Caco-2 (cell line): ENCODE results near the gene LAT. TPM values are rescaled to one million over a fixed set of nuclear protein-coding genes. Genes with fewer than 3 reads are reported as not detected.
"Not testable (repeated sequence)": the region's sequence is repeated elsewhere in the genome, so short reads cannot be mapped to it uniquely, and the experiment has no call there.

ENCODE experiments used
- BruUV-seq: library from RNA; stranded (reverse); fragments of 400-500 nt; replicated peaks from 2 replicates; lab custom pipeline; 2021; lab: Mats Ljungman, UMichigan
- CTCF ChIA-PET: fragments of 300-600 bp; sonication (Branson Sonifier 250); formaldehyde crosslinking; loops from one replicate; lab custom pipeline; 2022; ENCODE audit warnings: antibody characterized with exemption; lab: Charles Lee
- POLR2A ChIA-PET: fragments of 300-600 bp; sonication (Branson Sonifier 250); formaldehyde crosslinking; loops from one replicate; lab custom pipeline; 2022; ENCODE audit warnings: antibody characterized with exemption; lab: Charles Lee
- DNase-seq, 2 experiments: peaks; one replicate each; pipeline versions ENCODE4 v3.0.0 to v3.0.0-alpha.2; 2020 to 2022
- H3K27me3 ChIP-seq: replicated peaks from 2 replicates; pipeline ENCODE4 v1.6.0; 2011; ENCODE audit warnings: low read length; ENCODE audit not compliant: control insufficient read depth, insufficient read depth
- H3K36me3 ChIP-seq: 2 replicates; pipeline ENCODE4 v1.5.1; 2011; ENCODE audit warnings: low read length; ENCODE audit not compliant: control insufficient read depth, insufficient read depth
- H3K4me1 ChIP-seq: fragments of 250-450 bp; sonication (Bioruptor Pico); 2 replicates; pipeline ENCODE4 v1.5.1; 2020; ENCODE audit warnings: mild to moderate bottlenecking
- H3K4me3 ChIP-seq: 2 replicates; pipeline ENCODE4 v1.5.1; 2011; ENCODE audit warnings: low read depth, mild to moderate bottlenecking, control low read depth, low read length
- H3K9me3 ChIP-seq: fragments of 250-450 bp; sonication (Bioruptor Pico); 2 replicates; pipeline ENCODE4 v1.5.1; 2020; ENCODE audit warnings: mild to moderate bottlenecking, moderate library complexity
- H3K27ac Mint-ChIP-seq: one replicate; pipeline ENCODE4 v1.8.0; 2022; ENCODE audit warnings: mixed read lengths; ENCODE audit not compliant: unreplicated experiment
- H3K27me3 Mint-ChIP-seq: one replicate; pipeline ENCODE4 v1.8.0; 2022; ENCODE audit warnings: mixed read lengths; ENCODE audit not compliant: insufficient read depth, unreplicated experiment
- H3K36me3 Mint-ChIP-seq: one replicate; pipeline ENCODE4 v1.8.0; 2022; ENCODE audit warnings: mild to moderate bottlenecking, mixed read lengths; ENCODE audit not compliant: insufficient read depth, unreplicated experiment
- H3K4me1 Mint-ChIP-seq: one replicate; pipeline ENCODE4 v1.8.0; 2022; ENCODE audit warnings: low read depth, mixed read lengths; ENCODE audit not compliant: unreplicated experiment
- H3K4me3 Mint-ChIP-seq: one replicate; pipeline ENCODE4 v1.8.0; 2022; ENCODE audit warnings: mild to moderate bottlenecking, moderate library complexity, mixed read lengths; ENCODE audit not compliant: unreplicated experiment
- H3K9me3 Mint-ChIP-seq: one replicate; pipeline ENCODE4 v1.8.0; 2022; ENCODE audit warnings: mixed read lengths; ENCODE audit not compliant: unreplicated experiment
- intact Hi-C: fragments of 100-400 bp; cut with micrococcal nuclease; formaldehyde crosslinking; loops from one replicate; pipeline ENCODE4 v1.10.0; 2022; ENCODE audit not compliant: unreplicated experiment
- total RNA-seq: library from RNA; stranded (reverse); gene quantifications from 2 replicates; pipeline ENCODE4 v1.2.3, GENCODE V29; 2022
- TF ChIP-seq, protein P1 (sequence below), 2 experiments: fragments of 200-600 bp in 1 of 2; IDR thresholded peaks; 1 replicate in 1 of 2; 2 replicates in 1 of 2; pipeline versions ENCODE4 v1.5.1 to v1.8.0; 2011 to 2022; ENCODE audit warnings: antibody characterized with exemption in 1 of 2, control low read depth in 1 of 2, inconsistent platforms in 1 of 2, low read depth in 1 of 2, low read length in 1 of 2, mild to moderate bottlenecking in 1 of 2, moderate library complexity in 1 of 2; ENCODE audit not compliant: insufficient read depth in 1 of 2, severe bottlenecking in 1 of 2, unreplicated experiment in 1 of 2

Gene LAT
- total RNA-seq, 1 experiment from 2014 or later = 3.2 TPM

GRCh38 chr16:29000019-29000418, 15.2 kb downstream of the LAT start:
- TF ChIP-seq, protein P1, sequence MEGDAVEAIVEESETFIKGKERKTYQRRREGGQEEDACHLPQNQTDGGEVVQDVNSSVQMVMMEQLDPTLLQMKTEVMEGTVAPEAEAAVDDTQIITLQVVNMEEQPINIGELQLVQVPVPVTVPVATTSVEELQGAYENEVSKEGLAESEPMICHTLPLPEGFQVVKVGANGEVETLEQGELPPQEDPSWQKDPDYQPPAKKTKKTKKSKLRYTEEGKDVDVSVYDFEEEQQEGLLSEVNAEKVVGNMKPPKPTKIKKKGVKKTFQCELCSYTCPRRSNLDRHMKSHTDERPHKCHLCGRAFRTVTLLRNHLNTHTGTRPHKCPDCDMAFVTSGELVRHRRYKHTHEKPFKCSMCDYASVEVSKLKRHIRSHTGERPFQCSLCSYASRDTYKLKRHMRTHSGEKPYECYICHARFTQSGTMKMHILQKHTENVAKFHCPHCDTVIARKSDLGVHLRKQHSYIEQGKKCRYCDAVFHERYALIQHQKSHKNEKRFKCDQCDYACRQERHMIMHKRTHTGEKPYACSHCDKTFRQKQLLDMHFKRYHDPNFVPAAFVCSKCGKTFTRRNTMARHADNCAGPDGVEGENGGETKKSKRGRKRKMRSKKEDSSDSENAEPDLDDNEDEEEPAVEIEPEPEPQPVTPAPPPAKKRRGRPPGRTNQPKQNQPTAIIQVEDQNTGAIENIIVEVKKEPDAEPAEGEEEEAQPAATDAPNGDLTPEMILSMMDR (IDR thresholded peaks at IDR 0.05; ENCODE audit: insufficient read depth in 1 of 2, low read depth in 1 of 2, low read length in 1 of 2, severe bottlenecking in 1 of 2, unreplicated experiment in 1 of 2) = no peak
- ChIA-PET POLR2A (no interaction called here), CTCF (no interaction called here)
- H3K36me3 ChIP-seq = no peaks in the 10 kb centered on the region
- H3K27me3 ChIP-seq = no peaks in the 10 kb centered on the region
- no peaks in the 10 kb centered on the region for H3K9me3 Mint-ChIP-seq
- H3K4me3 ChIP-seq = no peak overlapping the region
- H3K4me1 Mint-ChIP-seq = no peaks in the 10 kb centered on the region
- H3K4me3 Mint-ChIP-seq = no peak overlapping the region
- peaks cover 6% of the 10 kb centered on the region for H3K27me3 Mint-ChIP-seq
- no peak for DNase-seq
- H3K27ac Mint-ChIP-seq = no peak overlapping the region
- no peaks in the 10 kb centered on the region for H3K9me3 ChIP-seq
- H3K4me1 ChIP-seq = no peaks in the 10 kb centered on the region
- BruUV-seq = no TSS peak
- intact Hi-C loops = no loop called here
- no peaks in the 10 kb centered on the region for H3K36me3 Mint-ChIP-seq

GRCh38 chr16:29004496-29005139, 19.8 kb downstream of the LAT start:
- POLR2A ChIA-PET, H3K36me3 Mint-ChIP-seq, BruUV-seq, H3K4me1 ChIP-seq, H3K27ac Mint-ChIP-seq, H3K27me3 Mint-ChIP-seq, H3K9me3 Mint-ChIP-seq, intact Hi-C loops, DNase-seq, H3K4me3 ChIP-seq, H3K27me3 ChIP-seq, CTCF ChIA-PET, H3K36me3 ChIP-seq, H3K4me1 Mint-ChIP-seq, H3K4me3 Mint-ChIP-seq, H3K9me3 ChIP-seq: not testable (repeated sequence)

GRCh38 chr16:29007730-29008593, 23.1 kb downstream of the LAT start:
- no TSS peak for BruUV-seq
- Histone ChIP-seq H3K4me3 (no peak overlapping the region), H3K9me3 (no peaks in the 10 kb centered on the region), H3K4me1 (no peaks in the 10 kb centered on the region), H3K36me3 (no peaks in the 10 kb centered on the region), H3K27me3 (no peaks in the 10 kb centered on the region)
- H3K4me1 Mint-ChIP-seq = no peaks in the 10 kb centered on the region
- TF ChIP-seq, protein P1 (IDR thresholded peaks at IDR 0.05; ENCODE audit: insufficient read depth in 1 of 2, low read depth in 1 of 2, low read length in 1 of 2, severe bottlenecking in 1 of 2, unreplicated experiment in 1 of 2) = no peak
- intact Hi-C loops = no loop called here
- no peak overlapping the region for H3K4me3 Mint-ChIP-seq
- H3K27ac Mint-ChIP-seq = no peak overlapping the region
- no peaks in the 10 kb centered on the region for H3K9me3 Mint-ChIP-seq
- H3K36me3 Mint-ChIP-seq = no peaks in the 10 kb centered on the region
- CTCF ChIA-PET = no interaction called here
- DNase-seq = no peak
- POLR2A ChIA-PET = no interaction called here
- H3K27me3 Mint-ChIP-seq = peaks cover 6% of the 10 kb centered on the region
